Parathyroid adenoma (tissue), 2 donors: ENCODE measurements around the gene CRISPLD2.

Experiments
- H2AFZ ChIP-seq: fragments of 300-600 bp; sonication (generic); one replicate; pipeline ENCODE4 v1.7.0; 2017; ENCODE audit warnings: antibody characterized with exemption, mild to moderate bottlenecking
- H3K27ac ChIP-seq: fragments of 300-600 bp; sonication (generic); one replicate; pipeline ENCODE4 v1.7.0; 2017
- H3K27me3 ChIP-seq: fragments of 300-600 bp; sonication (generic); one replicate; pipeline ENCODE4 v1.7.0; 2017; ENCODE audit warnings: low read length; ENCODE audit not compliant: control insufficient read depth, insufficient read depth
- H3K36me3 ChIP-seq: fragments of 300-600 bp; sonication (generic); one replicate; pipeline ENCODE4 v1.7.0; 2017; ENCODE audit warnings: low read length; ENCODE audit not compliant: control insufficient read depth, insufficient read depth
- H3K4me1 ChIP-seq: fragments of 300-600 bp; sonication (generic); one replicate; pipeline ENCODE4 v1.7.0; 2017; ENCODE audit warnings: control low read depth
- H3K4me2 ChIP-seq: fragments of 300-600 bp; sonication (generic); one replicate; pipeline ENCODE4 v1.7.0; 2017; ENCODE audit warnings: low read length
- H3K4me3 ChIP-seq: fragments of 300-600 bp; sonication (generic); one replicate; pipeline ENCODE4 v1.7.0; 2017; ENCODE audit warnings: low read depth, low read length
- H3K79me2 ChIP-seq: fragments of 300-600 bp; sonication (generic); one replicate; pipeline ENCODE4 v1.7.0; 2017; ENCODE audit warnings: control low read depth
- H3K9ac ChIP-seq: fragments of 300-600 bp; sonication (generic); one replicate; pipeline ENCODE4 v1.7.0; 2017; ENCODE audit warnings: mild to moderate bottlenecking
- H3K9me3 ChIP-seq: fragments of 300-600 bp; sonication (generic); one replicate; pipeline ENCODE4 v1.7.0; 2017; ENCODE audit warnings: low read length; ENCODE audit not compliant: control insufficient read depth
- TF ChIP-seq, protein P1 (sequence below): fragments of 300-600 bp; sonication (generic); IDR thresholded peaks from one replicate; pipeline ENCODE4 v1.7.0; 2017; ENCODE audit warnings: antibody characterized with exemption, mild to moderate bottlenecking
- donor health status: primary hyperparathyroidism.

The CRISPLD2 gene

DNA sequence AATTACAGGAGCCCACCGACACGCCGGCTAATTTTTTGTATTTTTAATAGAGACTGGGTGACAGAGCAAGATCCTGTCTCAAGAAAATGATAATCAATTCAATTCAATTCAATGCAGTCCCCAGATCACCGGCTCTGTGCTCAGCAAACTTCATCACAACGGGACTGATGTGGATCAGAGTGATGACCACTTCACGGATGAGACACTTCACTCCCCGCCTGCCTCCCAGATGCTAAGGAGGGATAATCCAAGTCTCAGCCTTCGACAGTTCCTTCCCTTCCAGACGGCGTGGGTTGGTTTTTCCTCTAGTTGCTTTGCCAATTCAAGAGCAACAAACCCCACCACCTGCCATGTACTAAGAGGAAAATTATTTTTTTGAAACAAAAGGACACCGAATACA lies 97.7 kb downstream of the CRISPLD2 start:
- Histone ChIP-seq H3K79me2 (no peaks in the 10 kb centered on the region), H3K9ac (no peak overlapping the region), H3K4me1 (no peaks in the 10 kb centered on the region), H3K27ac (no peak overlapping the region), H3K4me2 (no peak overlapping the region), H3K9me3 (no peaks in the 10 kb centered on the region), H3K4me3 (no peak overlapping the region), H2AFZ (no peak overlapping the region), H3K27me3 (no peaks in the 10 kb centered on the region), H3K36me3 (no peaks in the 10 kb centered on the region)
- TF ChIP-seq, protein P1, sequence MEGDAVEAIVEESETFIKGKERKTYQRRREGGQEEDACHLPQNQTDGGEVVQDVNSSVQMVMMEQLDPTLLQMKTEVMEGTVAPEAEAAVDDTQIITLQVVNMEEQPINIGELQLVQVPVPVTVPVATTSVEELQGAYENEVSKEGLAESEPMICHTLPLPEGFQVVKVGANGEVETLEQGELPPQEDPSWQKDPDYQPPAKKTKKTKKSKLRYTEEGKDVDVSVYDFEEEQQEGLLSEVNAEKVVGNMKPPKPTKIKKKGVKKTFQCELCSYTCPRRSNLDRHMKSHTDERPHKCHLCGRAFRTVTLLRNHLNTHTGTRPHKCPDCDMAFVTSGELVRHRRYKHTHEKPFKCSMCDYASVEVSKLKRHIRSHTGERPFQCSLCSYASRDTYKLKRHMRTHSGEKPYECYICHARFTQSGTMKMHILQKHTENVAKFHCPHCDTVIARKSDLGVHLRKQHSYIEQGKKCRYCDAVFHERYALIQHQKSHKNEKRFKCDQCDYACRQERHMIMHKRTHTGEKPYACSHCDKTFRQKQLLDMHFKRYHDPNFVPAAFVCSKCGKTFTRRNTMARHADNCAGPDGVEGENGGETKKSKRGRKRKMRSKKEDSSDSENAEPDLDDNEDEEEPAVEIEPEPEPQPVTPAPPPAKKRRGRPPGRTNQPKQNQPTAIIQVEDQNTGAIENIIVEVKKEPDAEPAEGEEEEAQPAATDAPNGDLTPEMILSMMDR = no peak

DNA sequence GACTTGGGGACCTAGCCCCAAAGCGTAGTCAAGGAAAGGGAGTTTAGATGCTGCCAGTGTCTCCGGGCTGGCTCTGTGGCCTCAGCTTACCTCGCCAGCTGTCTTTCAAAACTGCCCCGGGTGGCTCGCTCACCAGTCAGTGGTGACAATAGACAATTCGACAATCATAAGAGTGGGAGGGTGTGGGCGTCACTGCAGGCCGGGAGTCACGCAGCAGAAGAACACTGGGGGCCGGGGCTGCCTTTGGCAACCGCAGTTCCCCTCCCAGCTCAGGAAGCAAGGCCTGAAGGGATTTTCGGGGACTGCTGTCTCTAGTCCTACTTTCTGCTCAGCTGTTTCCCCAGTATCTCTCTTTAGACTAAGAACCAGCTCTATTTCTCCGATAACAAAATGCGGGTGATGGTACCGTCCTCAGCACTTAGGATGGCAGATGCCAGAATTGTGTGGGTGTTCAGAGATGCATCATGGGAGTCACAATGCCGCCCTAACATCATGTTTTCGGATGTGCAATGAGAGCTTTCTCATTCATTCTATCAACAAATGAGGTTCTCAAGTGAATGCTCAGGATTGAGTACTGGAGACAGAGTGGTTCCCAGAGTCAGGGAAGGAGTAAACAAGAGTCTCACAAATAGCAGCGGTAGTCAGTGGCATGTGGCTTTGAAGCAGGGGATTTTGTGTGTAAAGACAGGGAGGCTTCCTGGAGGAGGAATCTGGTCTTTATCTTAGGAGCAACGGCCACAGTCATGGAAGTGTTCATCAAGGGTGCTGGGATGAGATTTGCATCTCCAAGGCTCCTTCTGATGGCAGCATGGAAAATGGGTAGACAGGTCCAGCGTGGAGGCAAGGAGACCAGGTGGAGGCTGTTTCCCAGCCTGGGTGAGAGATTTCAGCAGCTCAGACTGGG lies 98.5 kb downstream of the CRISPLD2 start:
- TF ChIP-seq, protein P1 = no peak
- H3K4me1 ChIP-seq = no peaks in the 10 kb centered on the region
- no peak overlapping the region for H3K27ac ChIP-seq

DNA sequence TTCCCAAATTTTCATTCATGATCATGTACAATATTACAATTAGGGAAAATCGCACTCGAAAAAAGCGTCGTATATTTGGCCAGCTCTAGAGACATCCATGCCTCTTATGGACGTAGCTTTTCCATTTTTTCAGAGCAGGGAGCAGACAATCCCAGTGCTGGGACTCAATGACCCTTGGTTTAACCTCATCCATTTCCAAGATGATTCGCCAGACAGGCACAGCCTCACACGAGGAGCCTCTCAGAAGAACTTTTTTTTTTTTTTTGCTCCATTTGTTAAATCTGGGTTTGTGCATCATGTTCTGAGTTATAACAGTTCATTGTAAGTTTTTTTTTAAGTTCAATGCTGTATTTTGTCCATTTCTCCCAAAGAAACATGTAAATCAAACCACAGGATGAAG lies 99.5 kb downstream of the CRISPLD2 start:
- Histone ChIP-seq H3K9me3 (no peaks in the 10 kb centered on the region), H3K4me2 (no peak overlapping the region), H2AFZ (no peak overlapping the region), H3K4me1 (no peaks in the 10 kb centered on the region), H3K9ac (no peak overlapping the region), H3K4me3 (no peak overlapping the region), H3K27ac (no peak overlapping the region), H3K27me3 (no peaks in the 10 kb centered on the region), H3K79me2 (no peaks in the 10 kb centered on the region), H3K36me3 (no peaks in the 10 kb centered on the region)
- TF ChIP-seq, protein P1 = no peak

More for the DNA sequence above, 98.5 kb downstream of the CRISPLD2 start:
- H3K4me2 ChIP-seq = no peak overlapping the region
- no peaks in the 10 kb centered on the region for H3K36me3 ChIP-seq
- H3K4me3 ChIP-seq = no peak overlapping the region
- H2AFZ ChIP-seq = no peak overlapping the region
- no peaks in the 10 kb centered on the region for H3K79me2 ChIP-seq
- H3K9me3 ChIP-seq = no peaks in the 10 kb centered on the region
- no peaks in the 10 kb centered on the region for H3K27me3 ChIP-seq
- no peak overlapping the region for H3K9ac ChIP-seq

DNA sequence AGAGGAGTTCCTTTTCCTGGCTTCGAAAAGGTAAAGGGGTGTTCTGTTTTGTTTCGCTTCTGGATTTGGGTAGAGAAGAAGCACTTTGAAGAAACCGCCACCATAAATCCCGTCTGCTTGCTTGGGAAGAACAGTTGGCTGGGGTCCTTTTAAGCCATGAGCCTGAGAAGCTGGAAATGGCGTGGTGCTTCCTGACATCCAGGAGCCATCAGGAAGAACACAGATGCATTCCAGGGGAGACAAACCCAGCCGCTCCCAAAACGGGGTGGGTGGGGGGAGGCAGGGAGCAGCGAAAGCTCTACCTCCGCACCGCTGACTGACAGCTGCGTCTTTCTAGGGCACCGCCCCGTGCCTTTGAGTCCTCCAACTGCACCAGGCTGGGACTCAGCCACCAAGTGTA lies 99.9 kb downstream of the CRISPLD2 start:
- Histone ChIP-seq H3K9ac (no peak overlapping the region), H3K4me3 (no peak overlapping the region), H3K4me2 (no peak overlapping the region), H3K79me2 (no peaks in the 10 kb centered on the region), H3K27ac (no peak overlapping the region), H3K27me3 (no peaks in the 10 kb centered on the region), H3K4me1 (no peaks in the 10 kb centered on the region), H2AFZ (no peak overlapping the region), H3K36me3 (no peaks in the 10 kb centered on the region), H3K9me3 (no peaks in the 10 kb centered on the region)
- TF ChIP-seq, protein P1 = no peak

DNA sequence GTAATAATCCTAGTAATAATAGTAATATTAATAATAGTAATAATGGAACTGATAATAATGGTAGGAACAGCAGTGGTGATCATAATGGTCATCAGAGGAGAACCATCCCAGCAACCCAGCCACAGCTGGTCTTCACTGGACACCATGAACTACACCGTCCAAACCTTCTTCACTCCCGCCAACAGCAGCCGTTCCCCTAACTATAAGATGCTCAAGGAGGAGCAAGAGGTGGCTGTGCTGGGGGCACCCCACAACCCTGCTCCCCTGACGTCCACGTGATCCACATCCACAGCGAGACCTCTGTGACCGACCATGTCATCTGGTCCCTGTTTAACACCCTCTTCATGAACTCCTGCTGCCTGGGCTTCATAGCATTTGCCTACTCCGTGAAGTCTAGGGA lies 100.5 kb downstream of the CRISPLD2 start:
- Histone ChIP-seq H3K27me3 (no peaks in the 10 kb centered on the region), H3K27ac (no peak overlapping the region), H3K4me2 (no peak overlapping the region), H3K4me1 (no peaks in the 10 kb centered on the region), H3K9ac (no peak overlapping the region), H3K36me3 (no peaks in the 10 kb centered on the region), H3K79me2 (no peaks in the 10 kb centered on the region), H2AFZ (no peak overlapping the region), H3K9me3 (no peaks in the 10 kb centered on the region), H3K4me3 (no peak overlapping the region)
- TF ChIP-seq, protein P1 = no peak
